G401 (cell line): ENCODE data around the gene TGM1. TPM values are rescaled to one million over a fixed set of nuclear protein-coding genes. Genes with fewer than 3 reads are reported as not detected.
"Not testable (repeated sequence)": the region's sequence is repeated elsewhere in the genome, so short reads cannot be mapped to it uniquely, and the experiment has no call there.

Experiments
- DNase-seq: peaks from one replicate; pipeline ENCODE4 v3.0.0-alpha.2; 2015; ENCODE audit warnings: low spot score
- in situ Hi-C: cut with HindIII; loops from 2 replicates; pipeline ENCODE4 v1.10.0; 2016; ENCODE audit warnings: low sequenced_read_pairs, mixed read lengths
- total RNA-seq: library from RNA; depleted of rRNA; stranded (reverse); fragments of >200 nt; shearing (Covaris generic); gene quantifications from 2 replicates; pipeline ENCODE4 v1.2.3, GENCODE V29; 2014

The TGM1 gene
- total RNA-seq, 1 experiment from 2014 or later: 0.10 TPM

- in situ Hi-C loops: no loop called here
- DNase-seq: no peak
Measured at GRCh38 chr14:24240110-24240918, 22.7 kb downstream of the TGM1 start.

- in situ Hi-C loops: no loop called here
- DNase-seq: no peak
Measured at GRCh38 chr14:24238527-24239037, 24.4 kb downstream of the TGM1 start.

- in situ Hi-C loops: no loop called here
- no peak for DNase-seq
Measured at GRCh38 chr14:24238123-24238522, 24.9 kb downstream of the TGM1 start.

- no peak for DNase-seq
- in situ Hi-C loops: no loop called here
Measured at GRCh38 chr14:24237463-24237955, 25.5 kb downstream of the TGM1 start.

GRCh38 chr14:24236689-24237462, 26.1 kb downstream of the TGM1 start:
- in situ Hi-C loops: no loop called here
- no peak for DNase-seq

GRCh38 chr14:24235804-24236688, 26.9 kb downstream of the TGM1 start:
- DNase-seq: no peak
- in situ Hi-C loops: no loop called here

GRCh38 chr14:24234095-24235005, 28.6 kb downstream of the TGM1 start:
- no peak for DNase-seq
- in situ Hi-C loops: no loop called here

GRCh38 chr14:24233538-24233866, 29.5 kb downstream of the TGM1 start:
- in situ Hi-C loops: no loop called here
- DNase-seq: no peak

GRCh38 chr14:24232645-24233537, 30.1 kb downstream of the TGM1 start, which contains the start of gene GMPR2:
GMPR2 (plus strand) TSS chr14:24232929; CDS start chr14:24233254, 325 bp downstream.
- in situ Hi-C loops: no loop called here
- no peak for DNase-seq

GRCh38 chr14:24232121-24232644, 30.8 kb downstream of the TGM1 start, which contains the start of gene NEDD8:
NEDD8 (minus strand) TSS chr14:24232367; CDS start chr14:24232267, 100 bp downstream.
- in situ Hi-C loops: no loop called here
- peak; percentile 97 for DNase-seq

GRCh38 chr14:24231263-24232120, 31.5 kb downstream of the TGM1 start:
- no peak for DNase-seq
- in situ Hi-C loops: no loop called here

GRCh38 chr14:24228902-24229301, 34.1 kb downstream of the TGM1 start:
- in situ Hi-C loops: no loop called here
- DNase-seq: no peak

GRCh38 chr14:24226473-24226872, 36.5 kb downstream of the TGM1 start:
- in situ Hi-C loops: no loop called here
- no peak for DNase-seq

GRCh38 chr14:24224618-24225071, 38.3 kb downstream of the TGM1 start:
- in situ Hi-C loops: no loop called here
- no peak for DNase-seq

- in situ Hi-C loops, DNase-seq: not testable (repeated sequence)
Measured at GRCh38 chr14:24222987-24223386, 40.0 kb downstream of the TGM1 start.

- in situ Hi-C loops: no loop called here
- no peak for DNase-seq
Measured at GRCh38 chr14:24219521-24219920, 43.5 kb downstream of the TGM1 start.
